Endodermal cell (in vitro differentiated cells): ENCODE results near the gene CEP20. TPM values are rescaled to one million over a fixed set of nuclear protein-coding genes. Genes with fewer than 3 reads are reported as not detected.

ENCODE experiments used
- DNase-seq: peaks from one replicate; pipeline ENCODE4 v3.0.0-alpha.2; 2017
- H3K27ac ChIP-seq: 2 replicates; pipeline ENCODE4 v1.5.1; 2013; ENCODE audit warnings: mild to moderate bottlenecking, low read depth, low read length, moderate library complexity
- H3K27me3 ChIP-seq: 2 replicates; pipeline ENCODE4 v1.6.1; 2013; ENCODE audit warnings: mild to moderate bottlenecking, low read length, moderate library complexity; ENCODE audit not compliant: insufficient read depth, control insufficient read depth, poor library complexity, severe bottlenecking
- H3K36me3 ChIP-seq: 2 replicates; pipeline ENCODE4 v1.7.0; 2013; ENCODE audit warnings: mild to moderate bottlenecking, low read length, moderate library complexity; ENCODE audit not compliant: control insufficient read depth, insufficient read depth
- H3K4me1 ChIP-seq: one replicate; pipeline ENCODE4 v1.7.0; 2013; ENCODE audit warnings: low read length; ENCODE audit not compliant: control insufficient read depth, insufficient read depth
- H3K4me3 ChIP-seq: 2 replicates; pipeline ENCODE4 v1.5.1; 2013; ENCODE audit warnings: mild to moderate bottlenecking, low read length, moderate library complexity
- H3K9ac ChIP-seq: 2 replicates; pipeline ENCODE4 v1.6.1; 2013; ENCODE audit warnings: mild to moderate bottlenecking, low read length, moderate library complexity; ENCODE audit not compliant: poor library complexity, severe bottlenecking; ENCODE audit errors: extremely low read depth
- H3K9me3 ChIP-seq: 2 replicates; pipeline ENCODE4 v1.6.1; 2013; ENCODE audit warnings: mild to moderate bottlenecking, low read length, moderate library complexity; ENCODE audit not compliant: control insufficient read depth
- H3K27ac Mint-ChIP-seq: 2 replicates; pipeline ENCODE4 v1.8.0; 2020; ENCODE audit warnings: mixed read lengths
- H3K27me3 Mint-ChIP-seq: 2 replicates; pipeline ENCODE4 v1.8.0; 2021; ENCODE audit warnings: mild to moderate bottlenecking, mixed read lengths; ENCODE audit not compliant: insufficient read depth
- H3K36me3 Mint-ChIP-seq: 2 replicates; pipeline ENCODE4 v1.8.0; 2020; ENCODE audit warnings: low read depth, mixed read lengths
- H3K4me1 Mint-ChIP-seq: 2 replicates; pipeline ENCODE4 v1.8.0; 2020; ENCODE audit warnings: mixed read lengths
- H3K4me3 Mint-ChIP-seq: 2 replicates; pipeline ENCODE4 v1.8.0; 2020; ENCODE audit warnings: mild to moderate bottlenecking, moderate library complexity, mixed read lengths
- H3K9me3 Mint-ChIP-seq: 2 replicates; pipeline ENCODE4 v1.8.0; 2020; ENCODE audit warnings: mild to moderate bottlenecking, mixed read lengths
- WGBS, 2 experiments: methylation state at CpG; one replicate each; pipeline versions ENCODE4 v1.1.5 to v1.1.7; 2013; ENCODE audit warnings: missing lambda C conversion rate in 2 of 2, mixed read lengths in 1 of 2; ENCODE audit not compliant: insufficient coverage in 1 of 2, insufficient read length in 1 of 2; 5-methylcytosine and 5-hydroxymethylcytosine counted together
- total RNA-seq, 2 donors: library from RNA; stranded (reverse); fragmentation: NEBNext Ultra II Directional in 1 of 2; extraction: Animal tissue kit (Norgen Biotek cat#: 25700) in 1 of 2; gene quantifications; 2 replicates in 1 of 2; 3 replicates in 1 of 2; pipeline ENCODE4 v1.2.1, GENCODE V29; 2021
- TF ChIP-seq, protein P1 (sequence below): fragments of 200-600 bp; sonication (generic); conservative IDR thresholded peaks from 2 replicates; pipeline ENCODE4 v1.5.0; 2021; ENCODE audit warnings: antibody characterized with exemption, mild to moderate bottlenecking

CEP20 gene
- total RNA-seq, 2 donors from 2014 or later, result 30.9 to 31.1 TPM

- 88 to 94% methylated on average over 9 to 10 of the region's 10 CpGs for WGBS, 2 experiments
- DNase-seq, result no peak
- Mint-ChIP-seq H3K4me1 (no peaks in the 10 kb centered on the region), H3K27me3 (peaks cover 17% of the 10 kb centered on the region), H3K4me3 (no peak overlapping the region), H3K36me3 (no peaks in the 10 kb centered on the region), H3K9me3 (no peaks in the 10 kb centered on the region), H3K27ac (no peak overlapping the region)
- Histone ChIP-seq H3K9ac (no peak overlapping the region), H3K4me3 (no peak overlapping the region), H3K36me3 (no peaks in the 10 kb centered on the region), H3K27ac (no peak overlapping the region), H3K4me1 (no peaks in the 10 kb centered on the region), H3K9me3 (no peaks in the 10 kb centered on the region), H3K27me3 (peaks cover 10% of the 10 kb centered on the region)
- TF ChIP-seq, protein P1, sequence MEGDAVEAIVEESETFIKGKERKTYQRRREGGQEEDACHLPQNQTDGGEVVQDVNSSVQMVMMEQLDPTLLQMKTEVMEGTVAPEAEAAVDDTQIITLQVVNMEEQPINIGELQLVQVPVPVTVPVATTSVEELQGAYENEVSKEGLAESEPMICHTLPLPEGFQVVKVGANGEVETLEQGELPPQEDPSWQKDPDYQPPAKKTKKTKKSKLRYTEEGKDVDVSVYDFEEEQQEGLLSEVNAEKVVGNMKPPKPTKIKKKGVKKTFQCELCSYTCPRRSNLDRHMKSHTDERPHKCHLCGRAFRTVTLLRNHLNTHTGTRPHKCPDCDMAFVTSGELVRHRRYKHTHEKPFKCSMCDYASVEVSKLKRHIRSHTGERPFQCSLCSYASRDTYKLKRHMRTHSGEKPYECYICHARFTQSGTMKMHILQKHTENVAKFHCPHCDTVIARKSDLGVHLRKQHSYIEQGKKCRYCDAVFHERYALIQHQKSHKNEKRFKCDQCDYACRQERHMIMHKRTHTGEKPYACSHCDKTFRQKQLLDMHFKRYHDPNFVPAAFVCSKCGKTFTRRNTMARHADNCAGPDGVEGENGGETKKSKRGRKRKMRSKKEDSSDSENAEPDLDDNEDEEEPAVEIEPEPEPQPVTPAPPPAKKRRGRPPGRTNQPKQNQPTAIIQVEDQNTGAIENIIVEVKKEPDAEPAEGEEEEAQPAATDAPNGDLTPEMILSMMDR, result no peak
Observed at GRCh38 chr16:15836965-15837611, 51.3 kb downstream of the CEP20 start.

GRCh38 chr16:15836074-15836473, 52.3 kb downstream of the CEP20 start:
- no peaks in the 10 kb centered on the region for H3K4me1 ChIP-seq
- no peak overlapping the region for H3K4me3 ChIP-seq
- no peak overlapping the region for H3K4me3 Mint-ChIP-seq
- no peak overlapping the region for H3K27ac Mint-ChIP-seq
- no peak overlapping the region for H3K27ac ChIP-seq
- WGBS, 2 experiments, result 90 to 100% methylated on average over 2 to 6 of the region's 6 CpGs
- no peak overlapping the region for H3K9ac ChIP-seq
- H3K9me3 Mint-ChIP-seq, result no peaks in the 10 kb centered on the region
- no peaks in the 10 kb centered on the region for H3K4me1 Mint-ChIP-seq
- no peaks in the 10 kb centered on the region for H3K9me3 ChIP-seq
- H3K36me3 ChIP-seq, result no peaks in the 10 kb centered on the region
- peaks cover 10% of the 10 kb centered on the region for H3K27me3 ChIP-seq
- H3K27me3 Mint-ChIP-seq, result peaks cover 10% of the 10 kb centered on the region
- H3K36me3 Mint-ChIP-seq, result no peaks in the 10 kb centered on the region
- TF ChIP-seq, protein P1, result no peak
- DNase-seq, result no peak

GRCh38 chr16:15835136-15835878, 53.1 kb downstream of the CEP20 start:
- Mint-ChIP-seq H3K27ac (no peak overlapping the region), H3K9me3 (no peaks in the 10 kb centered on the region), H3K4me3 (no peak overlapping the region), H3K27me3 (peaks cover 10% of the 10 kb centered on the region), H3K36me3 (no peaks in the 10 kb centered on the region), H3K4me1 (no peaks in the 10 kb centered on the region)
- Histone ChIP-seq H3K9me3 (no peaks in the 10 kb centered on the region), H3K9ac (no peak overlapping the region), H3K36me3 (no peaks in the 10 kb centered on the region), H3K4me3 (no peak overlapping the region), H3K4me1 (no peaks in the 10 kb centered on the region), H3K27ac (no peak overlapping the region), H3K27me3 (peaks cover 10% of the 10 kb centered on the region)
- no peak for DNase-seq
- WGBS, 2 experiments, result 89 to 100% methylated on average over 1 to 2 of the region's 2 CpGs
- TF ChIP-seq, protein P1, result no peak
